Measurements from ENCODE around the gene ADGRG3.
"Not testable (repeated sequence)": the region's sequence is repeated elsewhere in the genome, so short reads cannot be mapped to it uniquely, and the experiment has no call there.

Gene ADGRG3

DNA sequence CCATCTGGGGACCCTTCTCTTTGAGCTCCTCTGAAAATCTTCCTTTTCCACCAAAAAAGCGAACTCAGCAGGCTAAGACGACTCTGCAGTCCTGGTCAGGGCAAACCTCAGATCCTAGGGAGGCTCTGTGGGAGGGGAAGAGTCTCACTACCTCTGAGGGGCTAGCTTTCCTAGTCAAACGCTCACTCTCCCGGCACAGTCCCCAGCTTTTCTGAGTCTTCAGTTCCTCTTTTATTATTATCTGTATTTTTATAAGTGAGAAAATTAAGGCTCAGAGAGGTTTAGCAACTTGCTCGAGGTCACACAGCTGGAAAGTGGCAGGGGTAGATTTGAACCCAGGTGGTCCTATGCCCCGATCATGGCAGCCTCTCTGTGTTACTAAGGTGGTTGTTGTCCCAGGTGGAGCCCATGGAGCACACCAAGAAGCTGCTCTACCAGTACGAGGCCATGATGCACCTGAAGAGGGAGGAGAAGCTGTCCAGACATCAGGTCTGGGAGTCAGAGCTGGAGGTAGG lies 58.4 kb downstream of the ADGRG3 start:
- peaks cover 4% of the 10 kb centered on the region; the same call in 1 of the 2 replicates for H3K4me1 ChIP-seq (ENCODE audit: control insufficient read depth, insufficient read depth, low read length)
- H3K9me3 ChIP-seq (ENCODE audit: control insufficient read depth, insufficient read depth, low read depth, low read length), result no peaks in the 10 kb centered on the region
- H3K27ac ChIP-seq (ENCODE audit: low read depth, low read length), result no peak overlapping the region
- no peak overlapping the region for H3K9ac ChIP-seq (ENCODE audit: low read length)
- no peaks in the 10 kb centered on the region for H3K27me3 ChIP-seq (ENCODE audit: control insufficient read depth, insufficient read depth, low read length)
- no peaks in the 10 kb centered on the region for H3K36me3 ChIP-seq (ENCODE audit: control insufficient read depth, insufficient read depth, low read length)
- no peak overlapping the region for H3K4me3 ChIP-seq (ENCODE audit: low read depth, low read length)

DNA sequence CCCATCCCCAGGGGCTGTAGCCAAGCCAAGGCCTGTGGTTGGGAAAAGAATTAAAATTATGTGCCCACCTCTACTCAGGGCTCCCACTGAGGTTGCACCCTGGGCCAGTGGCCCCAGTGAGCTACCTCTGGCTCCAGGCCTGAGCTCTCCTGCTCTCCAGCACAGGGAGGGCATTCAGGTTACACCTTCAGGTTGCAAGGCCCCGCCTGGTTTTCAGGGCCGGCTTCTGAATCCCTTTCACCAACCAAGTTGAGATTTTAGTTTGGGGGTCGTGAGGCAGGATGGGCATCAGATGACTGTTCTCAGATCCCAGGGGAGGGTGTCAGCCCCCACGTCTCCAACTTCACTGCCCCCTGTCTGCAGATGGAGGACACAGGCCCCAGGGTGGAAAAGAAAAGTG lies 59.5 kb downstream of the ADGRG3 start:
- H3K27ac ChIP-seq (ENCODE audit: low read depth, low read length), result no peak overlapping the region
- no peaks in the 10 kb centered on the region for H3K9me3 ChIP-seq (ENCODE audit: control insufficient read depth, insufficient read depth, low read depth, low read length)
- no peaks in the 10 kb centered on the region for H3K36me3 ChIP-seq (ENCODE audit: control insufficient read depth, insufficient read depth, low read length)
- no peaks in the 10 kb centered on the region for H3K27me3 ChIP-seq (ENCODE audit: control insufficient read depth, insufficient read depth, low read length)
- H3K4me1 ChIP-seq (ENCODE audit: control insufficient read depth, insufficient read depth, low read length), result peaks cover 4% of the 10 kb centered on the region; the same call in 1 of the 2 replicates
- no peak overlapping the region for H3K4me3 ChIP-seq (ENCODE audit: low read depth, low read length)
- H3K9ac ChIP-seq (ENCODE audit: low read length), result no peak overlapping the region

DNA sequence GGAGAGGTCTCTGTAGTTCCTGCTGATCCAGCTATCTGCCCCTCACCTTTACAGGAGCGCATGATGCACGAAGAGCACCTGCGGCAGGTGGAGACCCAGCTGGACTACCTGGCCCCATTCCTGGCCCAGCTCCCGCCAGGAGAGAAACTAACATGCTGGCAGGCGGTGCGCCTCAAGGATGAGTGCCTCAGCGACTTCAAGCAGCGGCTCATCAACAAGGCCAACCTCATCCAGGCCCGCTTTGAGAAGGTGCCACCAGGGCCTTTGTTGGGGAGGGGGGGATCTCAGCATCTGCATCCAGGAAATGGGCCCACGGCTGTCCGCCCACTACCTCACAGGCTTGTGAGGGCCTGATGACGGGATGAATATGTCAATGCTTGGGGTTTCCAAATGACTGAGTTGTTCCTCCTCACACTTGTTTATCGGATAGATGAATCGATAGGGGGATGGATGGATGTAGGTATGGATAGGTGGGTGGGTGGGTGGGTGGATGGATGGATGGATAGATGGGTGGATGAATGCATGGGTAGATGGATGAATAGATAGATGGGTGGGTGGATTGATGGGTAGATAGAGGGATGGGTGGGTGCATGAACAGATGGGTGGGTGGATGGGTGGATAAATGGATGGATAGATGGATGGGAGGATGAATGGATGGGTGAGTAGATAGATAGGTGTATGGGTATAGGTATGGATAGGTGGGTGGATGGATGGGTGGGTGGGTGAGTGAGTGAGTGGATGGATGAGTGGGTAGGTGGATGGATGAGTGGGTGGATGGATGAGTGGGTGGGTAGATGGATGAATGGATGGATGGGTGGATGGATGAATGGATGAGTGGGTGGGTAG lies 60.5 kb downstream of the ADGRG3 start:
- H3K27ac ChIP-seq (ENCODE audit: low read depth, low read length), result no peak overlapping the region
- no peaks in the 10 kb centered on the region for H3K36me3 ChIP-seq (ENCODE audit: control insufficient read depth, insufficient read depth, low read length)
- peaks cover 4% of the 10 kb centered on the region; the same call in 1 of the 2 replicates for H3K9me3 ChIP-seq (ENCODE audit: control insufficient read depth, insufficient read depth, low read depth, low read length)
- no peak overlapping the region for H3K9ac ChIP-seq (ENCODE audit: low read length)
- no peak overlapping the region for H3K4me3 ChIP-seq (ENCODE audit: low read depth, low read length)
- H3K4me1 ChIP-seq (ENCODE audit: control insufficient read depth, insufficient read depth, low read length), result peaks cover 4% of the 10 kb centered on the region; the same call in 1 of the 2 replicates
- no peaks in the 10 kb centered on the region for H3K27me3 ChIP-seq (ENCODE audit: control insufficient read depth, insufficient read depth, low read length)

DNA sequence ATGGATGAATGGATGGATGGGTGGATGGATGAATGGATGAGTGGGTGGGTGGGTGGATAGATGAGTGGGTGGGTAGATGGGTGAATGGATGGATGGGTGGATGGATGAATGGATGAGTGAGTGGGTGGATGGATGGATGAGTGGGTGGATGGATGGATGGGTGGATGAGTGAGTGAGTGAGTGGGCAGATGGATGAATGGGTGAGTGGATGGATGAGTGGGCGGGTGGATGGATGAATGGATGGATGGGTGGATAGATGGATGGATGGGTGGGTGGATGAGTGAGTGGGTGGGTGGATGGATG lies 61.0 kb downstream of the ADGRG3 start:
- Histone ChIP-seq H3K27me3 (ENCODE audit: control insufficient read depth, insufficient read depth, low read length) (no peaks in the 10 kb centered on the region), H3K36me3 (ENCODE audit: control insufficient read depth, insufficient read depth, low read length) (no peaks in the 10 kb centered on the region), H3K27ac (ENCODE audit: low read depth, low read length) (no peak overlapping the region), H3K9ac (ENCODE audit: low read length) (no peak overlapping the region), H3K4me3 (ENCODE audit: low read depth, low read length) (no peak overlapping the region), H3K9me3 (ENCODE audit: control insufficient read depth, insufficient read depth, low read depth, low read length) (peaks cover 4% of the 10 kb centered on the region; the same call in 1 of the 2 replicates), H3K4me1 (ENCODE audit: control insufficient read depth, insufficient read depth, low read length) (peaks cover 4% of the 10 kb centered on the region; the same call in 1 of the 2 replicates)

DNA sequence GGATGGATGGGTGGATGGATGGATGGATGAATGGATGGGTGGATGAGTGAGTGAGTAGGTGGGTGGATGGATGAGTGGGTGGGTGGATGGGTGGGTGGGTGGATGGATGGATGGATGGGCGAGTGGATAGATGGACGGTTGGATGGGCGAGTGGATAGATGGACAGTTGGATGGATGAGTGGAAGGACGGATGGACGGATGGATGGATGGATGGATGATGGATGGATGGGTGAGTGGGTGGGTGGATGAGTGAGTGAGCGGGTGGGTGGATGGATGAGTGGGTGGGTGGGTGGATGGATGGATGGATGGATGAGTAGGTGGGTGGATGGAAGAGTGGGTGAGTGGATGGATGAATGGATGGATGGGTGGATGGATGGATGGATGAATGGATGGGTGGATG lies 61.7 kb downstream of the ADGRG3 start:
- H3K9ac ChIP-seq (ENCODE audit: low read length); H3K9me3 ChIP-seq (ENCODE audit: control insufficient read depth, insufficient read depth, low read depth, low read length); H3K36me3 ChIP-seq (ENCODE audit: control insufficient read depth, insufficient read depth, low read length); H3K4me1 ChIP-seq (ENCODE audit: control insufficient read depth, insufficient read depth, low read length); H3K4me3 ChIP-seq (ENCODE audit: low read depth, low read length); H3K27me3 ChIP-seq (ENCODE audit: control insufficient read depth, insufficient read depth, low read length); H3K27ac ChIP-seq (ENCODE audit: low read depth, low read length): not testable (repeated sequence)

DNA sequence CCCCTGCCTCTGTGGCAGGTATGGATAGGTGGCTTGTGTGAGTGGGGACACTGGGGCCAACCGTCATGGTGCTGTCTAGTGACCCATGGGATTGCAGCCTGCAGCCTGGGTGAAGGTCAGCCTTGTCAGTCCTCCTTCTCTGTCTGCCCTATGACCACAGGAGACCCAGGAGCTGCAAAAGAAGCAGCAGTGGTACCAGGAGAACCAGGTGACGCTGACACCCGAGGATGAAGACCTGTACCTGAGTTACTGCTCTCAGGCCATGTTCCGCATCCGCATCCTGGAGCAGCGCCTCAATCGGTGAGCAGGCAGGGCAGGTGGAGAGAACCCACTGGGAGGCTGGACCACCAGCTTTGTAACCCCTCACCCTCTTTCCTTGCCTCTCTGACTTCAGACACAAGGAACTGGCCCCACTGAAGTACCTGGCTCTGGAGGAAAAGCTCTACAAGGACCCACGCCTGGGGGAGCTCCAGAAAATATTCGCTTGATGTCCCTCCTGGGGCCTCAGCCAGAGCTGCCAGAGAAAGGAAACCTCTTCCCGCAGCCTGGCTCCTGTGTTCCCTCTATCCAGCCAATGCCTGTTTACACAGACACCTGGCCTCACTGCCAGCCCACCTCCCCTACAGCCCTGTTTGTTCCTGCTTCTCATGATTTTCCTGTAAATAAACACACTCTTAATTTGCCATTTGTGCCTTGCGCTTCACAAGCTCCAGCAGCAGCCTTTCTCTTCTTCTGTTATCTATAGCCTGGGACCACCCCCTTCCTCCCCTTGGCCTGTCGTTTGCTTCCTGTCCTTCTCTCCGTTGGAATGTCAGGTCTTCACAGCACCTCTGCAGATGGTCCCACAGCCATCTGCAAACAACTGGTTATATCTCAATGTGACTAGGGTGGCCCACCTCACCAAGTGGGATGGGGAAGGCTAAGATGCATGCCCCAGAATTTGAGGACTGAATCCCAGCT lies 62.9 kb downstream of the ADGRG3 start:
- Histone ChIP-seq H3K9ac (ENCODE audit: low read length) (no peak overlapping the region), H3K27me3 (ENCODE audit: control insufficient read depth, insufficient read depth, low read length) (no peaks in the 10 kb centered on the region), H3K27ac (ENCODE audit: low read depth, low read length) (no peak overlapping the region), H3K9me3 (ENCODE audit: control insufficient read depth, insufficient read depth, low read depth, low read length) (peaks cover 4% of the 10 kb centered on the region; the same call in 1 of the 2 replicates), H3K36me3 (ENCODE audit: control insufficient read depth, insufficient read depth, low read length) (no peaks in the 10 kb centered on the region), H3K4me1 (ENCODE audit: control insufficient read depth, insufficient read depth, low read length) (peaks cover 4% of the 10 kb centered on the region; the same call in 1 of the 2 replicates), H3K4me3 (ENCODE audit: low read depth, low read length) (no peak overlapping the region)

DNA sequence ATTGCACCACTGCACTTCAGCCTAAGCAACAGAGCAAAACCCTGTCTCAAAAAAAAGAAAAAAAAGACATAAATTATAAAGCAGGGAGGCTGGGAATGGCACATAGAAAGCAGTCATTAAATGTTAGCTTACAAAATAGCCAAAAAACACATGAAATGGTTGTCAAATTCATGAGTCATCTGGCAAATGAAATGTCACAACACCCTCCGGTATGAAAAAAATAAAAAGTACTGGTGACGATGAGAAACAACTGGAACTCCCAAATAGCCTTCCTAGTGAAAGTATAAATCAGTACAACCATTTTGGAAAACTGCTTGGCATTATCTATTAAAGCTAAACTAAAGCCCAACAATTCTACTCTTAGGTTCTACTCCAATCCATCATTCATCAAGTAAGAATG lies 63.9 kb downstream of the ADGRG3 start:
- Histone ChIP-seq H3K4me1 (ENCODE audit: control insufficient read depth, insufficient read depth, low read length) (peaks cover 13% of the 10 kb centered on the region), H3K36me3 (ENCODE audit: control insufficient read depth, insufficient read depth, low read length) (no peaks in the 10 kb centered on the region), H3K27me3 (ENCODE audit: control insufficient read depth, insufficient read depth, low read length) (no peaks in the 10 kb centered on the region), H3K4me3 (ENCODE audit: low read depth, low read length) (no peak overlapping the region), H3K9me3 (ENCODE audit: control insufficient read depth, insufficient read depth, low read depth, low read length) (peaks cover 4% of the 10 kb centered on the region; the same call in 1 of the 2 replicates), H3K27ac (ENCODE audit: low read depth, low read length) (no peak overlapping the region), H3K9ac (ENCODE audit: low read length) (no peak overlapping the region)

DNA sequence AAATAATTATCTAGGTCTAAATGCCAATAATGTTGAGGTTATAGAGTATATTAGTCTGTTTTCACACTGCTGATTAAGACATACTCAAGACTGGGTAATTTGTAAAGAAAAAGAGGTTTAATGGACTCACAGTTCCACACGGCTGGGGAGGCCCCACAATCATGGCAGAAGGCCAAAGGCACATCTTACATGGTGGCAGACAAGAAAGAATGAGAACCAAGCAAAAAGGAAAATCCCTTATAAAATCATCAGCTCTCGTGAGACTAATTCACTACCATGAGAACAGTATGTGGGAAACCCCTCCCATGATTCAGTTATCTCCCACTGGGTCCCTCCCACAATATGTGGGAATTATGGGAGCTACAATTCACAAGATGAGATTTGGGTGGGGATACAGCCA lies 64.6 kb downstream of the ADGRG3 start:
- Histone ChIP-seq H3K4me3 (ENCODE audit: low read depth, low read length) (no peak overlapping the region), H3K27me3 (ENCODE audit: control insufficient read depth, insufficient read depth, low read length) (no peaks in the 10 kb centered on the region), H3K9ac (ENCODE audit: low read length) (no peak overlapping the region), H3K4me1 (ENCODE audit: control insufficient read depth, insufficient read depth, low read length) (peaks cover 14% of the 10 kb centered on the region), H3K27ac (ENCODE audit: low read depth, low read length) (no peak overlapping the region), H3K9me3 (ENCODE audit: control insufficient read depth, insufficient read depth, low read depth, low read length) (peaks cover 4% of the 10 kb centered on the region; the same call in 1 of the 2 replicates), H3K36me3 (ENCODE audit: control insufficient read depth, insufficient read depth, low read length) (0 out of 2 replicates have a peak, but pooled peaks cover 5% of the 10 kb centered on the region)

DNA sequence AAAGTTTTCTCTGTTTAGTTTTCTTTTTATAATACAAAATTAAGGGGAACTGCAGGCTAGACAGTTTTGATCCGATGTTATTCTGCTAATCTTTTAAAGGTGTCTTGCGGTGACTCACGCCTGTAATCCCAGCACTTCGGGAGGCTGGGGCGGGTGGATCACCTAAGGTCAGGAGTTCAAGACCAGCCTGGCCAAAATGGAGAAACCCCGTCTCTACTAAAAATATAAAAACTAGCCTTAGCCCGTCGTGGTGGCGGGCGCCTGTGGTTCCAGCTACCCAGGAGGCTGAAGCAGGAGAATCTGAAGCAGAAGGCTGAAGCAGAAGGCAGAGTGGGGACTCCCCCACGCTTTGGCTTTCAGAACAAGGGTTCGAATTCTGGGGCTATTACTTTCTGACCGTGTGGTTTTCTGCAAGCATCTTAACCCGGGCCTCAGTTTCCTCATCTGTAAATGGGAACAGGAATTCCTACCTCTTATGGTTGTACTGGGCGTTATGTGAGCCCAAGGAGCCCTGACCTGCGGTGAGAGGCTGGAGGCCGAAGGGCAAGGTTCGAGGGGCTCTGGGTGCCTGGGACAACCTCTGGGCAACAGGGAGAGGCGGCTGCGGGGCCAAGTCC lies 66.3 kb downstream of the ADGRG3 start:
- H3K4me1 ChIP-seq (ENCODE audit: control insufficient read depth, insufficient read depth, low read length), result peaks cover 14% of the 10 kb centered on the region

DNA sequence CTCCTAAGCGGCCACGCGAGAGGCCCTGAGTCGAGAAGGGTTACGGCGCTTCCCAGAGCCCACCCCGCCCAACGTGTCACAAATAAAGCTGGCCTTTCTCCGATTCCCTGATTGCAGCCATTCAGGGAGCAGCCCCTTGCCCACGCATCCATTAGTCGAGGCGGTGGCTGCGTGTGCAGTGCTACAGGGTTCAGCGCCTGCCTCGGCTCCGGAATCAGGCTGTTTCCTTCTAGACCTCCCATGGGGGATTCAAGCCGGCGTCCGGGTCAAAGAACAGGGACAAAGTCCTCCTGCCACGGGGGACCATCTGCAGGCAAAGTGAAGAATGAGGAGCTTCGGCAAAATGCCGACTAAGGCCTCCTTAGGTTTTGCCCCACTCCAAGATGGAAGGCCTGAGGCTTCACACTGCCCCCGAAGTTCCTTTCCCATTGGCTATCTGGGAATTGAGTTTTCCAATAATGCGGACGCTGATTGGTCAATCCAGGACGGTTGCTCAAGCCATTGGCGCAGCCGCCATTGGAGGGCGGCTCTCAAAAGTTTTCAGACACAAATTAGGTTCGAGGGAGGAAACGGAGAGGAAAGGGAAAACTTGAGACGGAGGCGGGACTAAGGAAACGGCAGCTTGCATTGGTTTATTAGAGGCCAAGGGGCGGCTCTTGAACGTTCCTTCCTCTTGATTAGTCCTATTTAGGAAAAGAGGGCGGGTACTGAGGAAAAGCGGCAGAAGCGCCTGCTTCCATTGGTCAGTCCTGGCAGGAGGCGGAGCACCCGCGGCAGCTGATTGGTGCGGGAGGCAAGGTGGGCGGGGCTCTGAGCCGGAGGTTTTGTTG lies 67.0 kb downstream of the ADGRG3 start:
- Histone ChIP-seq H3K9ac (ENCODE audit: low read length) (peak overlapping the region; percentile 93), H3K36me3 (ENCODE audit: control insufficient read depth, insufficient read depth, low read length) (peaks cover 13% of the 10 kb centered on the region), H3K9me3 (ENCODE audit: control insufficient read depth, insufficient read depth, low read depth, low read length) (peaks cover 4% of the 10 kb centered on the region; the same call in 1 of the 2 replicates), H3K4me3 (ENCODE audit: low read depth, low read length) (peak overlapping the region; percentile 81), H3K4me1 (ENCODE audit: control insufficient read depth, insufficient read depth, low read length) (peaks cover 14% of the 10 kb centered on the region), H3K27ac (ENCODE audit: low read depth, low read length) (peak overlapping the region; percentile 91), H3K27me3 (ENCODE audit: control insufficient read depth, insufficient read depth, low read length) (no peaks in the 10 kb centered on the region)

More for the DNA sequence above, 66.3 kb downstream of the ADGRG3 start:
- H3K36me3 ChIP-seq (ENCODE audit: control insufficient read depth, insufficient read depth, low read length), result peaks cover 11% of the 10 kb centered on the region
- peak overlapping the region; percentile 93 for H3K9ac ChIP-seq (ENCODE audit: low read length)
- H3K9me3 ChIP-seq (ENCODE audit: control insufficient read depth, insufficient read depth, low read depth, low read length), result peaks cover 4% of the 10 kb centered on the region; the same call in 1 of the 2 replicates
- peak overlapping the region; percentile 81 for H3K4me3 ChIP-seq (ENCODE audit: low read depth, low read length)
- no peaks in the 10 kb centered on the region for H3K27me3 ChIP-seq (ENCODE audit: control insufficient read depth, insufficient read depth, low read length)
- H3K27ac ChIP-seq (ENCODE audit: low read depth, low read length), result peak overlapping the region; percentile 91
